ENCODE results near the gene SMG6.

DNA sequence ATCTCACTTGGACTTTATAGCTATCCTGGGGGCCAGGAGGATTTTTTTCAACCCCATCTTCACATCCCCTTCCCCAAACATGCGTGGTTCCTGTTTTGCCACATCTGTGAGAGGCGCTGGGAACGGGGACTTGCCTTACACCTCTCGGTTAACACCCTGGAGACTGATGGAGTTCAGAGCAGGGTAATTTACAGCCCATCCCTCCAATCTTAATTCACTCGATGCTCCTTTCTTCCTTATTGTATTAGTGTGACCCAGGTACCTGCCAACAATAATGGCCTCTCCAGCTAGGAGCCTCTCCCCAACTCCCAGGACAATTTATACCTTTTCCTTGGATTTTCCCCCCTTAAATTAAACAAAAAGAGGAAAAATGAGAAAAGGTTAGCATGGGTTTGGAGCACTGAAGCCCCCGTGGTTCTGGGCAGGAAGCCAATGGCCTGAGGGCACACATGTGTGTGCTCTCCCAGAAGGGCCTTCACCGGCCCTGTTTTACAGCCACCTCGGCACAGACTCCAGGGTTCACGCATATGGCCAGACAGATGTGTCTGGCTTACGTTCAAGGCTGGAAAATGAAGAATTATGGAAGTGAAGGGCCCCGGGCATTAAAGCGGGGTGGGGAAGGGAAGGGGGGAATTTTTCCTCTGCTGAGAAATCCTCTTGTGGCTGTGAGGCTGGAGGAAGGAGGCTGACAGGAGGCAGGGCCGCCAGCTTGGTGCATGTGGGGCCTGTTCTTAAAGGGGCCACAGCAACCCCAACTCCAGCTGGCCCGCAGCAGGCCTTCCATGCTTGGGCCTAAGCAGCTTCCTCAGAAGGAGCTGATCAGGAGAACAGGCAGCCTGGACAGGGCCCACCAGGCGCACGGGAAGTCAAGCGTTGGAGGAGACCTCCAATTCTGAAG, 227.2 kb downstream of the SMG6 start:
- TF ChIP-seq, protein P1, sequence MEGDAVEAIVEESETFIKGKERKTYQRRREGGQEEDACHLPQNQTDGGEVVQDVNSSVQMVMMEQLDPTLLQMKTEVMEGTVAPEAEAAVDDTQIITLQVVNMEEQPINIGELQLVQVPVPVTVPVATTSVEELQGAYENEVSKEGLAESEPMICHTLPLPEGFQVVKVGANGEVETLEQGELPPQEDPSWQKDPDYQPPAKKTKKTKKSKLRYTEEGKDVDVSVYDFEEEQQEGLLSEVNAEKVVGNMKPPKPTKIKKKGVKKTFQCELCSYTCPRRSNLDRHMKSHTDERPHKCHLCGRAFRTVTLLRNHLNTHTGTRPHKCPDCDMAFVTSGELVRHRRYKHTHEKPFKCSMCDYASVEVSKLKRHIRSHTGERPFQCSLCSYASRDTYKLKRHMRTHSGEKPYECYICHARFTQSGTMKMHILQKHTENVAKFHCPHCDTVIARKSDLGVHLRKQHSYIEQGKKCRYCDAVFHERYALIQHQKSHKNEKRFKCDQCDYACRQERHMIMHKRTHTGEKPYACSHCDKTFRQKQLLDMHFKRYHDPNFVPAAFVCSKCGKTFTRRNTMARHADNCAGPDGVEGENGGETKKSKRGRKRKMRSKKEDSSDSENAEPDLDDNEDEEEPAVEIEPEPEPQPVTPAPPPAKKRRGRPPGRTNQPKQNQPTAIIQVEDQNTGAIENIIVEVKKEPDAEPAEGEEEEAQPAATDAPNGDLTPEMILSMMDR (conservative IDR thresholded peaks at IDR 0.05 in 1 of 2, IDR thresholded peaks at IDR 0.05 in 1 of 2; ENCODE audit: extremely low read depth in 1 of 2, insufficient read depth in 1 of 2, low read depth in 1 of 2, low read length in 2 of 2): no peak
- no peak for TF ChIP-seq EZH2 (IDR thresholded peaks at IDR 0.05; ENCODE audit: borderline replicate concordance, low read length)

All from mammary epithelial cell (primary cell).